Trophoblast cell (in vitro differentiated cells and primary cell): ENCODE results near the gene PDE4B.

Experiments used
- DNase-seq, 2 donors: peaks; one replicate each; pipeline ENCODE4 v3.0.0-alpha.2; 2016
- H2AFZ ChIP-seq: 2 replicates; pipeline ENCODE4 v1.6.1; 2013; ENCODE audit warnings: low read length, moderate library complexity, mild to moderate bottlenecking; ENCODE audit not compliant: insufficient read depth, poor library complexity
- H2AK5ac ChIP-seq: 2 replicates; pipeline ENCODE4 v1.6.1; 2013; ENCODE audit warnings: mild to moderate bottlenecking, low read length
- H2BK120ac ChIP-seq: 2 replicates; pipeline ENCODE4 v1.6.1; 2013; ENCODE audit warnings: low read length, mild to moderate bottlenecking, moderate library complexity; ENCODE audit not compliant: insufficient read depth, poor library complexity
- H2BK12ac ChIP-seq: 2 replicates; pipeline ENCODE4 v1.6.1; 2013; ENCODE audit warnings: mild to moderate bottlenecking, low read length, moderate library complexity
- H2BK5ac ChIP-seq: 2 replicates; pipeline ENCODE4 v1.6.1; 2013; ENCODE audit warnings: low read length, low read depth, moderate library complexity, mild to moderate bottlenecking; ENCODE audit not compliant: poor library complexity
- H3K14ac ChIP-seq: 2 replicates; pipeline ENCODE4 v1.6.1; 2013; ENCODE audit warnings: mild to moderate bottlenecking, low read length
- H3K18ac ChIP-seq: 2 replicates; pipeline ENCODE4 v1.6.1; 2013; ENCODE audit warnings: mild to moderate bottlenecking, low read length
- H3K23ac ChIP-seq: 2 replicates; pipeline ENCODE4 v1.6.1; 2013; ENCODE audit warnings: low read length
- H3K27ac ChIP-seq: 2 replicates; pipeline ENCODE4 v1.5.1; 2013; ENCODE audit warnings: low read depth, mild to moderate bottlenecking, inconsistent platforms, low read length, moderate library complexity
- H3K27me3 ChIP-seq: 2 replicates; pipeline ENCODE4 v1.6.1; 2013; ENCODE audit warnings: inconsistent platforms, mild to moderate bottlenecking, low read length, moderate library complexity; ENCODE audit not compliant: insufficient read depth
- H3K36me3 ChIP-seq, 2 experiments: 1 replicate in 1 of 2; 2 replicates in 1 of 2; pipeline ENCODE4 v1.6.1; 2013; ENCODE audit warnings: low read length in 2 of 2, mild to moderate bottlenecking in 2 of 2, moderate library complexity in 1 of 2; ENCODE audit not compliant: insufficient read depth in 2 of 2, control insufficient read depth in 1 of 2
- H3K4ac ChIP-seq: 2 replicates; pipeline ENCODE4 v1.6.1; 2013; ENCODE audit warnings: low read depth, mild to moderate bottlenecking, low read length, moderate library complexity
- H3K4me1 ChIP-seq, 2 experiments: 1 replicate in 1 of 2; 2 replicates in 1 of 2; pipeline ENCODE4 v1.6.1; 2013; ENCODE audit warnings: low read length in 2 of 2, mild to moderate bottlenecking in 2 of 2, moderate library complexity in 1 of 2; ENCODE audit not compliant: insufficient read depth in 2 of 2, control insufficient read depth in 1 of 2
- H3K4me2 ChIP-seq: 2 replicates; pipeline ENCODE4 v1.6.1; 2013; ENCODE audit warnings: inconsistent platforms, mild to moderate bottlenecking, low read length, moderate library complexity
- H3K4me3 ChIP-seq: 2 replicates; pipeline ENCODE4 v1.5.1; 2013; ENCODE audit warnings: mild to moderate bottlenecking, low read depth, low read length, inconsistent platforms
- H3K79me1 ChIP-seq: one replicate; pipeline ENCODE4 v1.6.1; 2013; ENCODE audit warnings: low read length
- H3K79me2 ChIP-seq: 2 replicates; pipeline ENCODE4 v1.6.1; 2013; ENCODE audit warnings: low read length, mild to moderate bottlenecking; ENCODE audit not compliant: control insufficient read depth, insufficient read depth, poor library complexity
- H3K9ac ChIP-seq: 2 replicates; pipeline ENCODE4 v1.6.1; 2013; ENCODE audit warnings: mild to moderate bottlenecking, low read length
- H3K9me3 ChIP-seq: 2 replicates; pipeline ENCODE4 v1.6.1; 2013; ENCODE audit warnings: low read depth, mild to moderate bottlenecking, control low read depth, inconsistent platforms, low read length; ENCODE audit not compliant: insufficient read depth
- H4K12ac ChIP-seq: 2 replicates; pipeline ENCODE4 v1.6.1; 2013; ENCODE audit warnings: low read depth, mild to moderate bottlenecking, low read length, moderate library complexity
- H4K8ac ChIP-seq: 2 replicates; pipeline ENCODE4 v1.6.1; 2013; ENCODE audit warnings: low read depth, mild to moderate bottlenecking, low read length, moderate library complexity
- H4K91ac ChIP-seq: one replicate; pipeline ENCODE4 v1.6.1; 2013; ENCODE audit warnings: low read depth, mild to moderate bottlenecking, low read length, moderate library complexity
- WGBS: extraction: QIAGEN DNeasy Blood & Tissue Kit; methylation state at CpG from one replicate; pipeline ENCODE4 v1.1.7; 2013; ENCODE audit warnings: missing lambda C conversion rate; ENCODE audit not compliant: insufficient read length, insufficient coverage; ENCODE audit errors: extremely low coverage; 5-methylcytosine and 5-hydroxymethylcytosine counted together

The PDE4B gene

GRCh38 chr1:66367369-66367768, 574.7 kb downstream of the PDE4B start:
- Histone ChIP-seq H3K4ac (no peak overlapping the region), H3K27ac (no peak overlapping the region), H3K4me3 (no peak overlapping the region), H3K36me3 (no peaks in the 10 kb centered on the region), H2AK5ac (no peak overlapping the region), H3K4me1 (peaks cover 0 to 7% of the 10 kb centered on the region in 2 experiments), H2BK5ac (no peak overlapping the region), H4K12ac (no peak overlapping the region), H3K18ac (no peak overlapping the region), H4K91ac (no peak overlapping the region), H2BK120ac (no peak overlapping the region), H3K9me3 (no peaks in the 10 kb centered on the region), H3K4me2 (no peak overlapping the region), H4K8ac (no peak overlapping the region), H3K9ac (no peak overlapping the region), H3K79me2 (no peaks in the 10 kb centered on the region), H3K14ac (no peak overlapping the region), H3K79me1 (peaks cover 3% of the 10 kb centered on the region), H2AFZ (no peak overlapping the region), H2BK12ac (no peak overlapping the region), H3K23ac (no peak overlapping the region), H3K27me3 (no peaks in the 10 kb centered on the region)
- DNase-seq: no peak

- Histone ChIP-seq H3K14ac (no peak overlapping the region), H4K8ac (no peak overlapping the region)
- WGBS: no CpG with 5 or more reads among the region's 5 CpGs
These were observed 575.6 kb downstream of the PDE4B start for GRCh38 chr1:66368261-66368660.

DNA sequence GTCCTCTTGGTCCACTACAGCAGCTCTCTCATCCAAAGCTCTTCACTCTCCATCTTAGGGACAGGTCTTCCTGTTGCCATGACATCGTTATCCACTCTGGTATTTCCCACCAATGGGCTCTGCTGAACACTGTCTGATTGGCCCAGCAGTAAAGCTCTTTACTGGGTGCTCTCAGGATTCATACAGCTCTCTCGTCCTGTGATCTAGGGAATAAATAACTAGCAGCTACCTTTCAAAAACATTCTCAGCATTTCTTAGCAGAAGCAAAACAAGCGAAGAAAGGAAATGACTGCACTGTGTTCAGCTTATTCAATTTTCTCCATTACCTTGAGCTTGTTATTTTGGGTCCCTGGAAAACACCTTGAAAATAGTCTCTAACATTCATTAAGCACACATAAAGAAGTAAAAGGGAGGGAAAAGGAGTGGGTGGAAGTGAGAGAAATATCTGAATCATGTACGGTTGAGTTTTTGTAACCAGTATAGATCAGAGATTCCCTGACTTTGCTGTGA, 577.8 kb downstream of the PDE4B start:
- Histone ChIP-seq H2AFZ (no peak overlapping the region), H3K23ac (no peak overlapping the region), H3K4me2 (no peak overlapping the region), H2BK5ac (no peak overlapping the region), H3K9me3 (peaks cover 1% of the 10 kb centered on the region), H3K4ac (no peak overlapping the region), H2AK5ac (no peak overlapping the region), H3K14ac (no peak overlapping the region), H4K8ac (no peak overlapping the region), H2BK12ac (no peak overlapping the region), H3K9ac (no peak overlapping the region), H2BK120ac (no peak overlapping the region), H3K27me3 (no peaks in the 10 kb centered on the region), H3K4me3 (no peak overlapping the region), H4K12ac (no peak overlapping the region), H3K79me2 (no peaks in the 10 kb centered on the region), H3K18ac (no peak overlapping the region), H3K4me1 (peaks cover 0 to 7% of the 10 kb centered on the region in 2 experiments), H3K79me1 (peaks cover 3% of the 10 kb centered on the region), H3K27ac (no peak overlapping the region), H3K36me3 (no peaks in the 10 kb centered on the region), H4K91ac (peak overlapping the region; percentile 2)
- no peak for DNase-seq
- WGBS: no CpG with 5 or more reads among the region's 4 CpGs

More at GRCh38 chr1:66368261-66368660, 575.6 kb downstream of the PDE4B start:
- H3K23ac ChIP-seq: no peak overlapping the region
- H3K36me3 ChIP-seq: no peaks in the 10 kb centered on the region
- peaks cover 3% of the 10 kb centered on the region for H3K79me1 ChIP-seq
- H4K91ac ChIP-seq: no peak overlapping the region
- H3K9ac ChIP-seq: no peak overlapping the region
- H2AK5ac ChIP-seq: no peak overlapping the region
- no peak overlapping the region for H3K27ac ChIP-seq
- H3K79me2 ChIP-seq: no peaks in the 10 kb centered on the region
- H3K18ac ChIP-seq: no peak overlapping the region
- no peak overlapping the region for H2BK120ac ChIP-seq
- H3K27me3 ChIP-seq: no peaks in the 10 kb centered on the region
- no peak overlapping the region for H2BK12ac ChIP-seq
- no peak overlapping the region for H3K4me2 ChIP-seq
- H3K4me3 ChIP-seq: no peak overlapping the region
- H3K4ac ChIP-seq: no peak overlapping the region
- no peak for DNase-seq
- H3K4me1 ChIP-seq: peaks cover 0 to 7% of the 10 kb centered on the region in 2 experiments
- H2AFZ ChIP-seq: no peak overlapping the region
- H2BK5ac ChIP-seq: no peak overlapping the region
- H4K12ac ChIP-seq: no peak overlapping the region
- H3K9me3 ChIP-seq: no peaks in the 10 kb centered on the region

- Histone ChIP-seq H3K23ac (no peak overlapping the region), H3K9ac (no peak overlapping the region), H2AFZ (no peak overlapping the region), H3K14ac (no peak overlapping the region), H4K91ac (no peak overlapping the region), H3K36me3 (no peaks in the 10 kb centered on the region), H2BK12ac (no peak overlapping the region), H3K4me3 (no peak overlapping the region), H3K9me3 (peaks cover 1% of the 10 kb centered on the region), H3K27me3 (no peaks in the 10 kb centered on the region), H3K4me1 (peaks cover 0 to 7% of the 10 kb centered on the region in 2 experiments), H3K79me2 (no peaks in the 10 kb centered on the region), H2BK5ac (no peak overlapping the region), H2AK5ac (no peak overlapping the region), H2BK120ac (no peak overlapping the region), H3K4ac (no peak overlapping the region), H3K18ac (no peak overlapping the region), H4K12ac (no peak overlapping the region), H4K8ac (no peak overlapping the region), H3K79me1 (peaks cover 3% of the 10 kb centered on the region), H3K27ac (peak overlapping the region; percentile 77), H3K4me2 (peak overlapping the region; percentile 3)
- peak; percentile 70 to 90 for DNase-seq
- WGBS: no CpG with 5 or more reads among the region's 7 CpGs
These were observed 578.7 kb downstream of the PDE4B start for GRCh38 chr1:66371233-66372005.
